Esophagus mucosa (tissue), 1 donor: Measurements from ENCODE around the gene DDI1. TPM values are rescaled to one million over a fixed set of nuclear protein-coding genes. Genes with fewer than 3 reads are reported as not detected.

ENCODE experiments used
- ATAC-seq: fragments of 200-7000 bp; cut with Tn5 transposase; one replicate; pipeline ENCODE4 v1.9.1; 2020
- total RNA-seq: library from RNA; stranded (reverse); gene quantifications from one replicate; pipeline ENCODE4 v1.2.4, GENCODE V29; 2023
- donor health status: DM: yes; HTN: yes; CAD: no.

The DDI1 gene
- total RNA-seq, 1 donor from 2014 or later, result not detected

- ATAC-seq, result no peak
These were observed 42.6 kb downstream of the DDI1 start for GRCh38 chr11:104078995-104079394.

- ATAC-seq, result no peak
These were observed 50.2 kb downstream of the DDI1 start for GRCh38 chr11:104086621-104087020.

Other genes with a start within 250 kb of the DDI1 start
- 0.76 TPM for gene PDGFD, start 127.5 kb downstream of the DDI1 start, total RNA-seq